ENCODE measurements around the gene MAGI2. TPM values are rescaled to one million over a fixed set of nuclear protein-coding genes. Genes with fewer than 3 reads are reported as not detected.

Gene MAGI2
- total RNA-seq, 2 donors from 2014 or later: 10.3 to 19.2 TPM

DNA sequence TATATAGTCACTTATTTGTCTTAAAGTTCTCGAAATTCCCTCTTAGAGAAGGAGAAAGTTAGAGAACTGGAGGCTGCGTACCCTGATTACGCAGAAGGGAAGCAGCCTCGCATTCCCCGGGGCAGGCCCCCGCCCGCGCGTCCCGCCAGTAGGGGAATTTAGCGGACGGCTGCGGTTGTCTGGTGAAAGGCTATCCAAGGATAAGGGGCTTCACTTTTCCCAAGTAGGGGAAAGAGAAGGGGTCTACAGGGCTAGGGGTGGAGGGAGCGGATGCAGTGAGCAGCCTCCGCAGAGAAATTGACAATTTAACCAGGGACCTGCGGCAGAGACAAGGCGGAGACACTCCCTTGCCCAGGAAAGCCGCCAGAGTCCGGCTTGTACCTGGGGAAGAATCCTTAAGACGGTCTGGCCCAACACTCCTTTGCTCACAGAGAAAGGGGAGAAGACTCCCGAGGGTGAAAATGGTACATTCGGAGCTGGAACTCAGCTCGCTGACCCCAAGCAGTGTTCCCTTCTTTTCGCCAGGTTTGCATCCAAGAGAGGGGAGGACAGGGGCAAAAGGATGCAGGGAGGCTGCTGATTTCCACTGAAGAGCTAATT is 994 bp upstream of the MAGI2 start:
- peaks cover 20% of the 10 kb centered on the region for H3K4me1 Mint-ChIP-seq
- 5% methylated on average over 18 to 24 of the region's 24 CpGs for WGBS, 2 experiments (ENCODE audit: insufficient coverage in 1 of 2, insufficient read length in 1 of 2)
- peak overlapping the region; percentile 67 for H3K4me3 Mint-ChIP-seq
- H3K36me3 ChIP-seq (ENCODE audit: control insufficient read depth, insufficient read depth, low read length): no peaks in the 10 kb centered on the region
- H3K27ac ChIP-seq (ENCODE audit: low read depth, low read length): no peak overlapping the region
- no peak for TF ChIP-seq CTCF (conservative IDR thresholded peaks at IDR 0.05)
- no peak overlapping the region for H3K9ac ChIP-seq (ENCODE audit: extremely low read depth, low read length, poor library complexity, severe bottlenecking)
- H3K9me3 Mint-ChIP-seq: no peaks in the 10 kb centered on the region
- H3K4me3 ChIP-seq (ENCODE audit: low read length): peak overlapping the region; percentile 83
- H3K27me3 ChIP-seq (ENCODE audit: control insufficient read depth, insufficient read depth, low read length, poor library complexity, severe bottlenecking): peaks cover 77% of the 10 kb centered on the region
- no peak overlapping the region for H3K27ac Mint-ChIP-seq
- H3K9me3 ChIP-seq (ENCODE audit: control insufficient read depth, low read length): no peaks in the 10 kb centered on the region
- DNase-seq: peak; percentile 78
- H3K4me1 ChIP-seq (ENCODE audit: control insufficient read depth, insufficient read depth, low read length): peaks cover 3% of the 10 kb centered on the region
- H3K36me3 Mint-ChIP-seq (ENCODE audit: low read depth): no peaks in the 10 kb centered on the region
- H3K27me3 Mint-ChIP-seq (ENCODE audit: insufficient read depth): peaks cover 81% of the 10 kb centered on the region

GRCh38 chr7:79453266-79453557 is 255 bp downstream of the MAGI2 start:
- Mint-ChIP-seq H3K4me1 (peaks cover 20% of the 10 kb centered on the region), H3K4me3 (peak overlapping the region; percentile 67), H3K27me3 (ENCODE audit: insufficient read depth) (peaks cover 82% of the 10 kb centered on the region), H3K36me3 (ENCODE audit: low read depth) (no peaks in the 10 kb centered on the region), H3K9me3 (no peaks in the 10 kb centered on the region), H3K27ac (no peak overlapping the region)
- DNase-seq: no peak
- no peak overlapping the region for H3K9ac ChIP-seq (ENCODE audit: extremely low read depth, low read length, poor library complexity, severe bottlenecking)
- H3K27me3 ChIP-seq (ENCODE audit: control insufficient read depth, insufficient read depth, low read length, poor library complexity, severe bottlenecking): peaks cover 81% of the 10 kb centered on the region
- H3K27ac ChIP-seq (ENCODE audit: low read depth, low read length): no peak overlapping the region
- peak overlapping the region; percentile 83 for H3K4me3 ChIP-seq (ENCODE audit: low read length)
- no peaks in the 10 kb centered on the region for H3K36me3 ChIP-seq (ENCODE audit: control insufficient read depth, insufficient read depth, low read length)
- WGBS, 2 experiments (ENCODE audit: insufficient coverage in 1 of 2, insufficient read length in 1 of 2): 3% methylated on average over 6 of the region's 6 CpGs; no CpG with 5 or more reads in 1 of the 2 experiments
- no peak for TF ChIP-seq CTCF (conservative IDR thresholded peaks at IDR 0.05)
- H3K9me3 ChIP-seq (ENCODE audit: control insufficient read depth, low read length): no peaks in the 10 kb centered on the region
- H3K4me1 ChIP-seq (ENCODE audit: control insufficient read depth, insufficient read depth, low read length): peaks cover 3% of the 10 kb centered on the region

DNA sequence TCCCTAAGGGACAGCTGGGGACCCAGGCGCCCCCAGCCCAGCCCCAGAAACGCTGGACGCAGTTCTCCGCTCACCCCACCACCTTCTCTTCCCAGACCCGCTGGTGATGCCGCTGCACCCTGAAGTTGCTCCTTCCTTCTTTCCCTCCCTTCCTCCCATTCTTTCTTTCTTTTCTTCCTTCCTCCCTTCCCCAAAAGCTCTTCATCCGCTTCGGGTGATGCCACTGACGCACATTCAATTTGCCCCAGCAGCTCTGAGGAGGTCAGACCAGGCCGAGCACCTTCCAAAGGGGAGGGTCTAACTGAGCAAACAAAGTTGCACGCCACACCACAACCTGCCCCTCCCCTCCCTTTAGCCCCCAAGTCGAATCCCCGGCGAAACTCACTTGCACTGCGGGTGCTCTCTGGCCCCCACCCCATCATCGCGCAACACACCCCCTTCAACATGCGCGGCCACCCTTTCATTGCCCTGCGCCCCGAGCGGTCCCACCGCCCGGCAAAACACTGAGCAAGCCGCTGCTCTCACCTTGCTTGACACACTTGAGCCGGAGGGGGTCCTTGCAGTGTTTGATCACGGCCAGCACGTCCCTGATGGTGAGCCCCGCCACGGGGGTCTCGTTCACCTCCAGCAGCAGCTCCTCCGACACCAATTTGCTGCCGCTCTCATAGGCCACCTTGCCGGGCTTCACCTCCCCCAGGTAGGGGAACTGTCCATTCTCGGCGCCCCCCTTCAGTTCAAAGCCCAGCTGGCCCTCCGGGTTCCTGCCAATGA is 787 bp downstream of the MAGI2 start:
- H3K36me3 ChIP-seq (ENCODE audit: control insufficient read depth, insufficient read depth, low read length): no peaks in the 10 kb centered on the region
- H3K27ac Mint-ChIP-seq: no peak overlapping the region
- H3K4me1 ChIP-seq (ENCODE audit: control insufficient read depth, insufficient read depth, low read length): peaks cover 3% of the 10 kb centered on the region
- 0 to 1% methylated on average over 18 to 37 of the region's 37 CpGs for WGBS, 2 experiments (ENCODE audit: insufficient coverage in 1 of 2, insufficient read length in 1 of 2)
- DNase-seq: peak; percentile 73
- H3K27ac ChIP-seq (ENCODE audit: low read depth, low read length): no peak overlapping the region
- peaks cover 20% of the 10 kb centered on the region for H3K4me1 Mint-ChIP-seq
- H3K36me3 Mint-ChIP-seq (ENCODE audit: low read depth): no peaks in the 10 kb centered on the region
- no peaks in the 10 kb centered on the region for H3K9me3 Mint-ChIP-seq
- H3K4me3 ChIP-seq (ENCODE audit: low read length): peak overlapping the region; percentile 83
- H3K9ac ChIP-seq (ENCODE audit: extremely low read depth, low read length, poor library complexity, severe bottlenecking): no peak overlapping the region
- peak overlapping the region; percentile 67 for H3K4me3 Mint-ChIP-seq
- peaks cover 76% of the 10 kb centered on the region for H3K27me3 Mint-ChIP-seq (ENCODE audit: insufficient read depth)
- no peak for TF ChIP-seq CTCF (conservative IDR thresholded peaks at IDR 0.05)
- no peaks in the 10 kb centered on the region for H3K9me3 ChIP-seq (ENCODE audit: control insufficient read depth, low read length)
- peaks cover 81% of the 10 kb centered on the region for H3K27me3 ChIP-seq (ENCODE audit: control insufficient read depth, insufficient read depth, low read length, poor library complexity, severe bottlenecking)
